GM19238 (cell line): Measurements from ENCODE around the gene TEKT2.

Source experiments
- DNase-seq: peaks from one replicate; pipeline ENCODE4 v3.0.0; 2011; ENCODE audit warnings: low spot score; ENCODE audit not compliant: insufficient read length

TEKT2 gene

DNA sequence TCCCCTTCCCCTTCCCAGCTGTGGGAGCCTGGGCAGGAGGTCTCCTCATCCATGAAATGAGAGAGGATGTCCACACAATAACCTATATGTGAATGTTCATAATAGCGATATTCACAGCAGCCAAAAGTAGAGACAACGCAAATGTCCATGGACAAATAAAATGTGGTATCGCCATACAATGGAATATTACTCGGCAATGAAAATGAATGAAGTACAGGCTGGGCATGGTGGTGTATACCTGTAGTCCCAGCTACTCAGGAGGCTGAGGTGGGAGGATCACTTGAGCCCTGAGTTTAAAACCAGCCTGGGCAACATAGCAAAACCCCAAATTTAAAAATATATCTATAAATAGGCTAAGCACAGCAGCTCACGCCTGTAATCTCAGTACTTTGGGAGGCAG, 17.7 kb downstream of the TEKT2 start:
- no peak for DNase-seq

DNA sequence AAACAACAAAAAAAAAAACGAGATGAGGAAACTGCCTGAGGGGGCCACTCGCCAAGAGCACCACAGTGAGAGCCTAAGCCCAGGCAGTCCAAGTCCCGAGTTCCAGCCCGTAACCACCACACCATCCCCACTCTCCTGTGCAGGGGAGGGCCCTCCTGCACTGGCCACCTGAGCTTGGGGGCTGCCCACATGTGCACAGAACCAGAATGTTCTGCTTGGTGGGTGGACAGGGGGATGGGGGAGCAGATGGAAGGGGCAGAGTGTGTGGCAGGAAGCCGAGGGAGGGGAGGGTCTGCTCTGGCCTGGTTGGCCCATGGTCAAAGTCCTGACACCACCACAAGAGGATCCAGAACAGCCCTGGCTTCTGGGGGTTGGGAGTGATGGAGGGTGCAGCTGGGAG, 22.4 kb downstream of the TEKT2 start:
- DNase-seq: no peak

DNA sequence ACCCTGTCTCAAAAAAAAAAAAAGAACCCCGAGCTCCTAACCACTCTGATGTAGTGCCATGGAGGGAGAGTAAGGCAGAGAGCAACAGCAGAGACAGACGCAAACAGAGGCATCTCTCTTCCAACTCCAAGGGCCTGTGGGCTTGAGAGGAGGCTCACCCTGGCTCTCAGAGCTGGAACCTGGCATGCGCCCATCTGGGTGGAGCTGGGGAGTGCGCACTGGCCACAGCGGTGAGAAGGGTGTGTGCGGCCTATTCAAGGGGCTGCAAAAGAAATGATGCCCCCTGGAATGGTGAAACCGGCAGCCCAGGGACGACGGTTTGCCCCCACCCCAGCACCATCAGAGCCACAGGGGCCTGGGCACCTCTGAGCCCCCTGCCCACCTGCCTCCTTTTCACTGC, 23.5 kb downstream of the TEKT2 start:
- DNase-seq: no peak

DNA sequence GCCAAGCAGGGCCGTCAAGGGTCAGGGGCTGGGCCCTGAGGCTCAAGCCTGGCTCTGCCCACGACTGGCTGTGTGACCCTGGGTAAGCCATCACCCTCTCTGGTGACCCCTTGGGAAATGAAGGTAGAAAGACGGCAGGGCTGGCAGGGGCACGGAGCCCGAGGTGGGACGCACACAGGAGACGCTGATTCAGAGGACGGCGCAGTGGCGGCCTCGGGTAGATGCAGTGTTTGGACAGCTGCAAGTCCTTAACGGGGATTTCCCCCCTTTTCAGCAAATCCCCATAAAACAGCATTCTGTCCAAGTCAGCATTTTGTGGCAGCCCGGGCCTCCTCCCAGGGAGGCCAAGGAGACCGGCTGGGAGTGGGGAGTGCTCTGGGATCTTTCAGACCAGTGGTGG, 24.4 kb downstream of the TEKT2 start:
- DNase-seq: no peak

DNA sequence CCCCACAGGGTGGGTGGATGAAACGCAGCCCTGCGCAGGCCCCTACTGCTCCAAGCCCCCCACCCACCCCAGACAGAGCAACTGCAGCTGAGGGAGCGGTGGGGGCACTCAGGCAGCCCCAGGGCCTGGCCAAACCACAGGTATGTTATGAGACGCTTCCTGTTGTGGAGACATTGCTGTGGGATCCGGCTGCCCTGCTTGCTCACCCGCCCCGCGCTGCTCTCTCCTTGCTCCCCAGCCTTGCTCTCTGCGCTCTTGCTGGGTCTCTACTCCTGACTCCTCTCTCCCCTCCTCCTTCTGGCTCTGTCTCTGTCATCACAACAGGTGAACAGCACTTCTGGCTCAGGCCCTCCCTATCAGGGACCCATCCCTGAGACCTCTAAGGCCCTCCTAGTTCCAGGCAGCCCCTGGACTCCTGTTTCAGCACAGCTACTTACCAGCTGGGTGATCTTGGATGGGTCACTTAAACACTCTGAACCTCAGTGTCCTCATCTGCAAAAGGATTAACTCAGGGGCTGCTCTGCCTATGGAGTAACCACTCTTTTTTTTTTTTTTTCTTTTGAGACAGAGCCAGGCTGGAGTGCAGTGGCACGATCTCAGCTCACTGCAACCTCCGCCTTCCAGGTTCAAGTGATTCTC, 25.3 kb downstream of the TEKT2 start:
- DNase-seq: no peak

- DNase-seq: no peak
These were observed 27.3 kb downstream of the TEKT2 start for GRCh38 chr1:36111151-36111550.

GRCh38 chr1:36112823-36113222, 28.9 kb downstream of the TEKT2 start:
- no peak for DNase-seq

DNA sequence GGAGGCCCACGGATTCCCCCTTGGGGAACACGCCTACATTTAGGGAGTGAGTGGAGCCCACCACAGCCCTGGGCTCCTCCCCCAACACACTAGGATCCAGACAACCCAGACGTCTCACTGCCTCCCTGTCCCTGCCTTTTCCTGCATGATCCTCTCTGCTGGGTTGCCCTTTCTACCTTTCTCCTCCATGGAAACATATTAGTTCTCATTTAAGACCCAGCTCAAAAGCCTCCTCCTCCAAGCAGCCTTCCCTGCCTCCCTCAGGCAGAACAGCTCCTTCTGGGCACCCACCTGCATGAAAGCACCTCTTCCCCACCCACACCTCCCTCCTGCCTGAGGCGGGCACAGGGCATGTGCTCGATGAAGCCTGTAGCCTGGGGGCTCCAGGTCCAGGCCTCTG, 30.5 kb downstream of the TEKT2 start:
- no peak for DNase-seq

- no peak for DNase-seq
These were observed 31.3 kb downstream of the TEKT2 start for GRCh38 chr1:36115200-36115669.

- DNase-seq: no peak
These were observed 32.0 kb downstream of the TEKT2 start for GRCh38 chr1:36115931-36116330.

DNA sequence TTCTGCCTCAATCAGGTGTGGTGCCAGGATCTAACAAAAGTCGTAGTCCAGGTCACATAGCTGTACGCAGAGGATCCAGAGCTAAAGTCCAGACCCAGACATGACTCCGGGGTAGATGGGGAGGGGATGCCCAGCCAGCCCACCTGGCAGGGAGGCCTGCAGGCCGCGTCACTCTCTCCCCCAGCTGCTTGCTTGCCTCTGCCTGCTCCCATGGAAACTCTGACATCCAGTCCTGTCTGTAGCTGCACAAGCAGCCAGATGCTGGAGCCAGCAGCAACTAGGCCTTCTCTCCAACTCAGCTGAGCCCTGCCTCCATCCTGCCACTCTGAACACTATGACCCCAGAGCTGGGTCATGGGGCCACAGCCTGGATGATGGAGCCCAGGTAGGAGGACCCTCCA, 33.0 kb downstream of the TEKT2 start:
- DNase-seq: no peak

GRCh38 chr1:36118447-36119204, 34.7 kb downstream of the TEKT2 start:
- DNase-seq: no peak

GRCh38 chr1:36119456-36119855, 35.6 kb downstream of the TEKT2 start:
- no peak for DNase-seq

DNA sequence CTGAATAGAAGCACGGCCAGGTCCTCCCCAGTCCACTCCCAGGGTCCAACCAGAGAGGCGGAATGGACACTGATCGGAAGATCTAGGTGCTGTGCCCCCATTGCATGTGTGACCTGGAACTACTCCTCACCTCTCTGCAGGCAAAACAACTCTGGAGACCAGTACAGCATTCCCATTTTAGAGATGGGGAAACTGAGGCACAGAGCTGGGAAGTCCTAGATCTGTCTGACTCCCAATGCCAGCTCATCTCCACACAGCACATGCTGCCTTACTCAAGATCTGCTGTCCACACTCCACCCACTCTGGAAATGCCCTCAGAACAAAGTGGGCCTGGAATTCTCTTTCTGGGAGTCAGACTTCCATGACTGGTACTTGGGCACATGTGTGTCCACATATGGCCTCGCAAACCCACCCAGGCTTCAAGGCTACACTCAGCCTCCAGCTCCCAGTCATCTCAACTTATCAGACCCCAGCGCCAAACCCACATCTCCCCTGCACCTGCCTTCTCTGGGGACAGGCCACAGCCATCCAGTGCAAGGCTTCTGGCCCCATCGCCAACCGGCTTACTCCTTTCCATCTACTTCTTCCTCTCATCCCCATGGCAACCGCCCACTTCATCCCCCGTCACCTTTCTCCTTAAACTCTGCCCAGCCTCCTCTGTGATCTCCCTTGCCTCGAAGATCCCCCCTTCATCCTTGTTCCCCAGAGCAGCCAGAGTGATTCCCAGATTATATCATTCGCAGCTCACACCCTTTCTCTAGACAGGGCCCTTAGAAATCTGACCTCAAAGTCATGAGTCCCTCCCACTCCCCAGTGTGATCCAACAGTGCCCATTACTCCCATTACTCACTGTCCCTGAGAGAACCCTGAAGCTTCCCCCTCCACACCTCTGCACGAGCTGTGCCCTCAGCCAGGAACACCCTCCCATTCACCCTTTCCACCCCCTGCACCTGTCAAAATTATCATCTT, 38.5 kb downstream of the TEKT2 start:
- no peak for DNase-seq

DNA sequence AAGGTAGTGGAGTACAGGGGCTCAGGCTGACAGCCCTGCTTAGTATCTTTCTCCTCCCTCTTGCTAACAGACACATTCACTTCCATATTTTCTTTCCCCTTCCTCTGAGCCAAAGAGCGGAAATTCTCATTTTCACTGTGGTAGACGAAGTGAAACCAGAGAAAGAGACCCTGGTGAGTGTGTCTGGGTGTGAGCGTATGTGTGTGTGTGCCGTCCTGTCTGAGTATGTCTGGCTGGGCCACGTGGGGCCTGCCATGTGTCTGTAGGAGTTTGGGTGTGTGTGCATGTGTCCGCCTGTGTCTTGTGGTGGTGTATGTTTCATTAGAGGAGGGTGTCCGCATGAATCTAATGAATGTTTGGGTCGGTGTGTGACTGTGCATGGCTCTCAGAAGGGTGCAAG, 39.5 kb downstream of the TEKT2 start:
- DNase-seq: peak; percentile 47

GRCh38 chr1:36124404-36125128, 40.7 kb downstream of the TEKT2 start:
- DNase-seq: no peak

GRCh38 chr1:36125129-36125991, 41.5 kb downstream of the TEKT2 start, which contains the start of gene COL8A2:
Gene COL8A2 (minus strand): TSS chr1:36125222. CDS start chr1:36100242, 24,980 bp downstream.
- DNase-seq: no peak

DNA sequence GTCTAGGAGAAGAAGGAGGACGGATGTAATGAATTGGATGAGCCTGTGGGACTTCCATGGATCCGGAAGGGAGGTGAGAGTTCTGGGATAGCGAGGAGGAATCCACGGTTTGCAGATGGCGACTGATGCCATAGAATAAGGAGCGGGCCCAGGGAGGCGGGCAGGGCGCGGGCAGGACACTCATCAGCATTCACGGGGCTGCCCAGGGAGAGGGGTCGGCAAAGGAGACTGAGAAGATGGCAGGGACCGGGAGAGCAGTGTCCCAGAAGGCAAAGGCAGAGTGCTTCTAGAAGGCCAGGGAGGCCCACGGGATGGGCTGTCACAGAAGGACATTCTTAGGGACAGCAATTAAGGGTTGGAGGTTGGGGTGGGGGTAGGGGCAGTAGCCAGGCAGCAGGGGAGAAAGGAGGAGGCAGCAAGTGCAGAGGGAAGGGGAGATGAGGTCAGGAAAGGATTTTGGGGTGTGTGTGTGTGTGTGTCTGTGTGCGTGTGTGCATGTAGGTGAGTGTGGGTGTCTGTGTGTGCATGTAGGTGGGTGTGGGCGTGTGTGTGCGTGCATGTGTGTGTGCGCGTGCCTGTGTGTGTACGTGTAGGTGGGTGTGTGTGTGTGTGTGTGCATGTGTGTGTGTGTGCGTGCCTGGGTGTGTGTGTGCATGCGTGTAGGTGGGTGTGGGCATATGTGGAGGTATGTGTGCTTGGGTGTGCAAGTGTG, 42.3 kb downstream of the TEKT2 start:
- no peak for DNase-seq

GRCh38 chr1:36126797-36127500, 43.1 kb downstream of the TEKT2 start:
- DNase-seq: no peak
